Ovary (tissue), 9 donors: Measurements from ENCODE around the gene DEDD. TPM values are rescaled to one million over a fixed set of nuclear protein-coding genes. Genes with fewer than 3 reads are reported as not detected.

Experiments
- DNase-seq, 5 donors: peaks; one replicate each; pipeline ENCODE4 v3.0.0-alpha.2; 2019 to 2020
- H3K27ac ChIP-seq, 2 donors: fragments of 200-600 bp; one replicate each; pipeline versions ENCODE4 v1.5.1 to v1.8.0; 2019 to 2022
- H3K27me3 ChIP-seq: fragments of 200-600 bp; one replicate; pipeline ENCODE4 v1.8.0; 2022
- H3K36me3 ChIP-seq: fragments of 200-600 bp; sonication (generic); one replicate; pipeline ENCODE4 v1.5.1; 2019
- H3K4me1 ChIP-seq: one replicate; pipeline ENCODE4 v1.8.1; 2013; ENCODE audit warnings: mild to moderate bottlenecking, moderate library complexity; ENCODE audit not compliant: insufficient read depth
- H3K4me3 ChIP-seq: fragments of 200-600 bp; sonication (generic); one replicate; pipeline ENCODE4 v1.5.1; 2017
- H3K9me3 ChIP-seq, 2 donors: fragments of 200-600 bp in 1 of 2; sonication (generic) in 1 of 2; one replicate each; pipeline versions ENCODE4 v1.5.1 to v1.8.1; 2013 to 2019; ENCODE audit warnings: mild to moderate bottlenecking in 1 of 2, moderate library complexity in 1 of 2
- EP300 ChIP-seq: sonication (generic); formaldehyde crosslinking; IDR thresholded peaks from one replicate; pipeline ENCODE4 v1.6.1; 2017; ENCODE audit warnings: antibody characterized with exemption
- POLR2A ChIP-seq: fragments of 450-650 bp; IDR thresholded peaks from one replicate; pipeline ENCODE4 v1.6.1; 2017; ENCODE audit warnings: antibody characterized with exemption, mild to moderate bottlenecking, moderate library complexity
- WGBS, 3 donors: extraction: QIAGEN DNeasy Blood & Tissue Kit in 1 of 3; methylation state at CpG; one replicate each; pipeline versions ENCODE4 v1.1.5 to v1.1.7; 2013 to 2017; 5-methylcytosine and 5-hydroxymethylcytosine counted together
- intact Hi-C, 4 donors: fragments of 100-400 bp; cut with DNase I; formaldehyde crosslinking; loops; one replicate each; pipeline versions ENCODE4 v1.11.0 to v1.15.1; 2022 to 2023
- polyA plus RNA-seq, 2 donors: library from polyadenylated mRNA; stranded (reverse); fragments of 200-250 nt in 1 of 2; fragments of 350-450 nt in 1 of 2; fragmentation: Illumina TruSeq in 1 of 2; extraction: RNeasy Lipid Tissue Mini Kit (QIAGEN cat#74804) in 1 of 2; gene quantifications; one replicate each; pipeline ENCODE4 v1.2.3, GENCODE V29; 2013 to 2014
- total RNA-seq, 7 donors: library from RNA; depleted of rRNA in 2 of 7; stranded (reverse); fragments of >200 nt in 2 of 7; fragmentation: NEBNext Ultra II Directional in 3 of 7; extraction: Animal tissue kit (Norgen Biotek cat#: 25700) in 3 of 7; gene quantifications; one replicate each; pipeline versions ENCODE4 v1.1.0 to v1.2.4, GENCODE V29; 2016 to 2023
- TF ChIP-seq, protein P1 (sequence below), 3 donors: fragments of 450-650 bp in 2 of 3; fragments of 200-600 bp in 1 of 3; IDR thresholded peaks; one replicate each; pipeline versions ENCODE4 v1.5.1 to v1.8.0; 2016 to 2022; ENCODE audit warnings: antibody characterized with exemption in 3 of 3, mild to moderate bottlenecking in 1 of 3
- donor health status: DM: no; HTN: no; CAD: no; lungs with moderate emphysema.
- donor health status: DM: no; HTN: no; CAD: no.
- donor health status: Bipolar disorder and iron deficiency.
- donor health status: DM: yes; HTN: yes; CAD: no.
- donor health status: DM: no; HTN: no; CAD: no.
- donor health status: DM: yes; HTN: yes; CAD: no.

DEDD gene
- total and polyA plus RNA-seq, 9 donors: 19.0 to 53.9 (median 38.1) TPM

GRCh38 chr1:161174911-161175310 is 42.4 kb upstream of the DEDD start:
- intact Hi-C loops: no loop called here
- peaks cover 6% of the 10 kb centered on the region for H3K4me1 ChIP-seq
- DNase-seq: peak in 1 of 5 donors; percentile 33
- no peak overlapping the region for H3K4me3 ChIP-seq
- no peaks in the 10 kb centered on the region for H3K27me3 ChIP-seq
- H3K9me3 ChIP-seq: no peaks in the 10 kb centered on the region
- WGBS, 3 donors: 89 to 93% (median 91%) methylated on average over 11 of the region's 11 CpGs
- no peak overlapping the region for H3K27ac ChIP-seq
- no peaks in the 10 kb centered on the region for H3K36me3 ChIP-seq
- TF ChIP-seq POLR2A: no peak
- TF ChIP-seq, protein P1, sequence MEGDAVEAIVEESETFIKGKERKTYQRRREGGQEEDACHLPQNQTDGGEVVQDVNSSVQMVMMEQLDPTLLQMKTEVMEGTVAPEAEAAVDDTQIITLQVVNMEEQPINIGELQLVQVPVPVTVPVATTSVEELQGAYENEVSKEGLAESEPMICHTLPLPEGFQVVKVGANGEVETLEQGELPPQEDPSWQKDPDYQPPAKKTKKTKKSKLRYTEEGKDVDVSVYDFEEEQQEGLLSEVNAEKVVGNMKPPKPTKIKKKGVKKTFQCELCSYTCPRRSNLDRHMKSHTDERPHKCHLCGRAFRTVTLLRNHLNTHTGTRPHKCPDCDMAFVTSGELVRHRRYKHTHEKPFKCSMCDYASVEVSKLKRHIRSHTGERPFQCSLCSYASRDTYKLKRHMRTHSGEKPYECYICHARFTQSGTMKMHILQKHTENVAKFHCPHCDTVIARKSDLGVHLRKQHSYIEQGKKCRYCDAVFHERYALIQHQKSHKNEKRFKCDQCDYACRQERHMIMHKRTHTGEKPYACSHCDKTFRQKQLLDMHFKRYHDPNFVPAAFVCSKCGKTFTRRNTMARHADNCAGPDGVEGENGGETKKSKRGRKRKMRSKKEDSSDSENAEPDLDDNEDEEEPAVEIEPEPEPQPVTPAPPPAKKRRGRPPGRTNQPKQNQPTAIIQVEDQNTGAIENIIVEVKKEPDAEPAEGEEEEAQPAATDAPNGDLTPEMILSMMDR (IDR thresholded peaks at IDR 0.05): no peak
- TF ChIP-seq EP300: no peak

GRCh38 chr1:161173711-161174110 is 41.2 kb upstream of the DEDD start:
- Histone ChIP-seq H3K4me1 (peaks cover 6% of the 10 kb centered on the region), H3K36me3 (no peaks in the 10 kb centered on the region), H3K9me3 (no peaks in the 10 kb centered on the region), H3K27me3 (no peaks in the 10 kb centered on the region), H3K4me3 (no peak overlapping the region), H3K27ac (no peak overlapping the region)
- TF ChIP-seq, protein P1 (IDR thresholded peaks at IDR 0.05): no peak
- no peak for TF ChIP-seq EP300
- TF ChIP-seq POLR2A: no peak
- WGBS, 3 donors: 87 to 92% (median 88%) methylated on average over 11 of the region's 11 CpGs
- DNase-seq: peak in 1 of 5 donors; percentile 21
- intact Hi-C loops: no loop called here

- peak in 1 of 5 donors; percentile 53 for DNase-seq
- 19 to 33% (median 20%) methylated on average over 4 of the region's 4 CpGs for WGBS, 3 donors
- no peaks in the 10 kb centered on the region for H3K27me3 ChIP-seq
- intact Hi-C loops: no loop called here
- H3K4me1 ChIP-seq: peaks cover 6% of the 10 kb centered on the region
- H3K4me3 ChIP-seq: no peak overlapping the region
- H3K36me3 ChIP-seq: no peaks in the 10 kb centered on the region
- TF ChIP-seq, protein P1 (IDR thresholded peaks at IDR 0.05): no peak
- TF ChIP-seq EP300: no peak
- TF ChIP-seq POLR2A: no peak
- H3K9me3 ChIP-seq: no peaks in the 10 kb centered on the region
- no peak overlapping the region for H3K27ac ChIP-seq
Observed at GRCh38 chr1:161172776-161173376, 40.4 kb upstream of the DEDD start.

DNA sequence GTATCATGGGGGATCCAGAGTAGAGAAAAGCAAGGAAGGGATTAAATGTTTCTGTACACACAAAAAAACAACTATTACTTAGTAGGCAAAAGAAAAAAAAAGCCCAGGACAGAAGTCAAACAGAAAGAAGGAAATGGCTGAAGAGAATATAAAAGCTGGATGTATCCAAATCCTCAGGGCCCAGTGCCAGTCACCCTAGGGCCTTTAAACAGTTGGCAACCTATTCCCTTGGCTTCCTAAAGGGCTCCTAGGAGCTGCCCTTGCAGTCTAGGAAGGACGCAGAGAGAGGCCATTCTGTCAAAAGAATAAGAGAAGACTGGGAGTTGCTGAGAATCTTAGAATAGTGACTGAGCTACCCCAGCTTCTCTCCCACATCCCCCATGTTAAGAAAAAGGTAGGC is 39.9 kb upstream of the DEDD start:
- no peak overlapping the region for H3K27ac ChIP-seq
- H3K36me3 ChIP-seq: no peaks in the 10 kb centered on the region
- H3K9me3 ChIP-seq: no peaks in the 10 kb centered on the region
- no peaks in the 10 kb centered on the region for H3K27me3 ChIP-seq
- intact Hi-C loops: no loop called here
- TF ChIP-seq POLR2A (no peak), EP300 (no peak)
- TF ChIP-seq, protein P1 (IDR thresholded peaks at IDR 0.05): no peak
- peak in 1 of 5 donors; percentile 19 for DNase-seq
- 71 to 77% (median 73%) methylated on average over 1 of the region's 1 CpG for WGBS, 3 donors
- no peak overlapping the region for H3K4me3 ChIP-seq
- peaks cover 9% of the 10 kb centered on the region for H3K4me1 ChIP-seq
